ENCODE measurements around the gene SLC52A3. TPM values are rescaled to one million over a fixed set of nuclear protein-coding genes. Genes with fewer than 3 reads are reported as not detected.

SLC52A3 gene
- total RNA-seq, 3 donors from 2014 or later = 12.0 to 48.6 (median 15.4) TPM

DNA sequence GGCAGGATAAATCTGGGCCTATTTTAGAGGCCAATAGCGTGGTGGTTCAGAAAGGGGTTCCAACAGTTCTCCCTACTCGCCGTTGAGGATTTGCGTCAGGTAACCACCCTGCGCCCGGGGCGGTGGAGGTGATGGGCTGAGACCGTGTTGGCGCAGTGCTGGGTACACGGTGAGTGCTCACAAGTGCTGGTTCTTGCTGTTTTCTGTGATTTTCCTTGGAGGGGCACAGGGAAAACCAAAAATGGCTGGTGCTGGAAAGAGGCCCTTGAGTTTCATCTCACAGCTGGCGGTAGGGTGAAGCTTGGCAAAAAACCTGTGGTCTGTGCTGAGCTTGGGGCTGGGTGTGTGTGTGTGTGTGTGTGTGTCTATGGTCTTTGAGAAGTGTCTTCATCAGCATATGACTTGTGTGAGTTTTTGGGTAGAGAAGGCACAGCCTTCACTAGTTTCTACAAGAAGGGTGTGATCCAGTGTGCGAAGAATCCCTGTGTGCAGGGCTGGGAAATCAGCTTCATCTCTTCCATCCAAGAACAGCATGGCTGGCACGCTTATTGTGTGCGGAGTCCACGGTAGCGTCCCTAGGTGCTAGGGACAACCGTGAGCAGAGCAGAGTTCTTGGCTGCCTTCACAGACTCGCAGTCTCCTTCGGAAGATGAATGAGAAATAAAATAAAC is 57.4 kb downstream of the SLC52A3 start:
- intact Hi-C loops (cut with DNase I, micrococcal nuclease) = no loop called here
- no peaks in the 10 kb centered on the region for H3K36me3 ChIP-seq (ENCODE audit: low read depth)
- H3K9me3 ChIP-seq = no peaks in the 10 kb centered on the region
- DNase-seq (no peak), ATAC-seq (no peak)
- TF ChIP-seq, protein P1, sequence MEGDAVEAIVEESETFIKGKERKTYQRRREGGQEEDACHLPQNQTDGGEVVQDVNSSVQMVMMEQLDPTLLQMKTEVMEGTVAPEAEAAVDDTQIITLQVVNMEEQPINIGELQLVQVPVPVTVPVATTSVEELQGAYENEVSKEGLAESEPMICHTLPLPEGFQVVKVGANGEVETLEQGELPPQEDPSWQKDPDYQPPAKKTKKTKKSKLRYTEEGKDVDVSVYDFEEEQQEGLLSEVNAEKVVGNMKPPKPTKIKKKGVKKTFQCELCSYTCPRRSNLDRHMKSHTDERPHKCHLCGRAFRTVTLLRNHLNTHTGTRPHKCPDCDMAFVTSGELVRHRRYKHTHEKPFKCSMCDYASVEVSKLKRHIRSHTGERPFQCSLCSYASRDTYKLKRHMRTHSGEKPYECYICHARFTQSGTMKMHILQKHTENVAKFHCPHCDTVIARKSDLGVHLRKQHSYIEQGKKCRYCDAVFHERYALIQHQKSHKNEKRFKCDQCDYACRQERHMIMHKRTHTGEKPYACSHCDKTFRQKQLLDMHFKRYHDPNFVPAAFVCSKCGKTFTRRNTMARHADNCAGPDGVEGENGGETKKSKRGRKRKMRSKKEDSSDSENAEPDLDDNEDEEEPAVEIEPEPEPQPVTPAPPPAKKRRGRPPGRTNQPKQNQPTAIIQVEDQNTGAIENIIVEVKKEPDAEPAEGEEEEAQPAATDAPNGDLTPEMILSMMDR (IDR thresholded peaks at IDR 0.05) = no peak
- H3K4me1 ChIP-seq (ENCODE audit: low read depth) = no peaks in the 10 kb centered on the region
- no peak overlapping the region for H3K4me3 ChIP-seq

Other genes starting within 250 kb of the SLC52A3 start
- gene CSNK2A1, start 224.7 kb downstream of the SLC52A3 start, total RNA-seq = 100 to 1,000 TPM; 104 to 127 (median 117) TPM
- under 1 TPM in 1 of 3 donors, not detected in 2; 0.82 TPM for gene TCF15, start 158.2 kb downstream of the SLC52A3 start, total RNA-seq
- gene SRXN1, start 115.3 kb downstream of the SLC52A3 start, total RNA-seq = 10 to 100 TPM; 11.7 to 23.4 (median 18.9) TPM
- gene SCRT2, start 92.7 kb downstream of the SLC52A3 start, total RNA-seq = not detected
- gene FAM110A, start 65.2 kb upstream of the SLC52A3 start, total RNA-seq = 10 to 100 TPM in 1 of 3 donors, 1 to 10 TPM in 2; 5.1 to 10.4 (median 8.4) TPM
- under 1 TPM in 1 of 3 donors, not detected in 2; 0.05 TPM for gene ANGPT4, start 147.8 kb upstream of the SLC52A3 start, total RNA-seq
- under 1 TPM in 2 of 3 donors, not detected in 1; 0.10 to 0.22 TPM for gene RSPO4, start 233.8 kb upstream of the SLC52A3 start, total RNA-seq